Natural killer cell treated with Interleukin-12 subunit alpha and Interleukin-12 subunit beta and Interleukin-15 and Interleukin-18, amount 100 ng/mL, for 72 hours (primary cell): ENCODE measurements around the gene MCCD1. TPM values are rescaled to one million over a fixed set of nuclear protein-coding genes. Genes with fewer than 3 reads are reported as not detected.
A peak's percentile ranks its signal among the peaks of the same experiment; 100 is the strongest.

ENCODE experiments used
- ATAC-seq, 2 donors: fragments of 150-1000 bp; cut with Tn5 transposase in 1 of 2; sonication (Bioruptor Pico), chemical (Tn5 transposase) in 1 of 2; 2 replicates each; pipeline ENCODE4 v1.10.0; 2021
- DNase-seq: peaks from one replicate; pipeline ENCODE4 v3.0.0; 2022; ENCODE audit warnings: low spot score
- H3K27ac Mint-ChIP-seq, 2 donors: 1 replicate in 1 of 2; 2 replicates in 1 of 2; pipeline ENCODE4 v1.8.0; 2022; ENCODE audit warnings: mixed read lengths in 2 of 2, mild to moderate bottlenecking in 1 of 2, moderate library complexity in 1 of 2
- H3K27me3 Mint-ChIP-seq, 2 donors: 1 replicate in 1 of 2; 2 replicates in 1 of 2; pipeline ENCODE4 v1.8.0; 2022; ENCODE audit warnings: mixed read lengths in 2 of 2
- H3K36me3 Mint-ChIP-seq: one replicate; pipeline ENCODE4 v1.8.0; 2022; ENCODE audit warnings: mixed read lengths
- H3K4me1 Mint-ChIP-seq, 2 donors: 1 replicate in 1 of 2; 2 replicates in 1 of 2; pipeline ENCODE4 v1.8.0; 2022; ENCODE audit warnings: low read depth in 2 of 2, mixed read lengths in 2 of 2, mild to moderate bottlenecking in 1 of 2
- H3K4me3 Mint-ChIP-seq: one replicate; pipeline ENCODE4 v1.8.0; 2022; ENCODE audit warnings: mixed read lengths
- H3K9me3 Mint-ChIP-seq: 2 replicates; pipeline ENCODE4 v1.8.0; 2022; ENCODE audit warnings: mixed read lengths
- total RNA-seq, 2 donors: library from RNA; stranded (reverse); gene quantifications; one replicate each; pipeline ENCODE4 v1.2.3, GENCODE V29; 2022

Gene MCCD1
- total RNA-seq, 2 donors from 2014 or later = not detected

DNA sequence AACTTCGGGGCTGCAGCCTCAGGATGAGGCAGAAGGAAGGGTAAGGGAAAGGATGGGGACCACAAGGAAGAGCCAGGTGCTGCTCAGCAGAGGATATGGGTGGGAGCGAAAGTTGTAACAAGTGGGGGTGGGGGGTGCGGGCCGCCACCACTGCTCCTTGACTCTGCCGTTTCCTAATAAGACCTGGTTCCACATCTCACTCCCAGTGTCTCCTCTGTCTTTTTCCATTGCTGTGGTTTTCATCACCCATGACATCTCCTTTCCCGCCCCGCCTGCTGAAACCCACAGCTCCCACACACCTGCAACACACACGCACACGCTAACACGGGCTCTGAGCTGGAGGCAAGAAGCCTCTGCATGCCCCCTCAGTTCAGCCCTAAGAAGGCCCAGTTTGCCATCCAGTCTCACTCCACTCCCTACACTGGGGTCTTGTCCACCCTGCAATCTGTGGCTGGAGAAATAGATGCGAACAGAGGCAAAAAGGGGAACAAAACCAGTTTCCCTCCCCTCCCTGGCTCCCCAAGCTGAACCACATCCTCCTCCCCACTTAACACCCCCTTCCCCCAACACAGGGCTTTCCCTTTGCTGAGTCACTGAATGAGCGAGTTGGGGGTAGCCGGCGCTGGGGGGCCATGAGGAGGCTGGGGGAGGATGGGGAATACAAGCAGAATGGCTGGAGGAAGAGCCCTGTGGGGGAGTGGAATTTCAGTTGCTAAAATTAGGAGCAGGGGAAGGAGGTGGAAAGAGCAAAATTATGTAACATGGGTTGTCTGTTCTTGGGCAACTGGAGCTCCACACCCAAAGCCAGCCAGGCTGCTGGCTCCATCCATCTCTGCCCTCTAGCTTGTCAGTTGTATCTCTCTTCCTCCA lies 30.1 kb downstream of the MCCD1 start:
- DNase-seq (peak; percentile 92), ATAC-seq (peak; percentile 75 to 77)
- peaks cover 62 to 66% of the 10 kb centered on the region in 2 donors for H3K4me1 Mint-ChIP-seq
- no peaks in the 10 kb centered on the region for H3K27me3 Mint-ChIP-seq
- peak overlapping the region; percentile 94 to 95 for H3K27ac Mint-ChIP-seq
- peaks cover 16% of the 10 kb centered on the region for H3K36me3 Mint-ChIP-seq
- H3K4me3 Mint-ChIP-seq = peak overlapping the region; percentile 90
- peaks cover 3% of the 10 kb centered on the region for H3K9me3 Mint-ChIP-seq

- no peak for DNase-seq
- peaks cover 3% of the 10 kb centered on the region for H3K9me3 Mint-ChIP-seq
- no peaks in the 10 kb centered on the region for H3K27me3 Mint-ChIP-seq
- H3K4me3 Mint-ChIP-seq = peak overlapping the region; percentile 90
- H3K27ac Mint-ChIP-seq = peak overlapping the region; percentile 94 to 95
- peaks cover 62 to 63% of the 10 kb centered on the region in 2 donors for H3K4me1 Mint-ChIP-seq
- peaks cover 17% of the 10 kb centered on the region for H3K36me3 Mint-ChIP-seq
- peak; percentile 12 to 40 for ATAC-seq
Observed at GRCh38 chr6:31559606-31559957, 30.8 kb downstream of the MCCD1 start.

DNA sequence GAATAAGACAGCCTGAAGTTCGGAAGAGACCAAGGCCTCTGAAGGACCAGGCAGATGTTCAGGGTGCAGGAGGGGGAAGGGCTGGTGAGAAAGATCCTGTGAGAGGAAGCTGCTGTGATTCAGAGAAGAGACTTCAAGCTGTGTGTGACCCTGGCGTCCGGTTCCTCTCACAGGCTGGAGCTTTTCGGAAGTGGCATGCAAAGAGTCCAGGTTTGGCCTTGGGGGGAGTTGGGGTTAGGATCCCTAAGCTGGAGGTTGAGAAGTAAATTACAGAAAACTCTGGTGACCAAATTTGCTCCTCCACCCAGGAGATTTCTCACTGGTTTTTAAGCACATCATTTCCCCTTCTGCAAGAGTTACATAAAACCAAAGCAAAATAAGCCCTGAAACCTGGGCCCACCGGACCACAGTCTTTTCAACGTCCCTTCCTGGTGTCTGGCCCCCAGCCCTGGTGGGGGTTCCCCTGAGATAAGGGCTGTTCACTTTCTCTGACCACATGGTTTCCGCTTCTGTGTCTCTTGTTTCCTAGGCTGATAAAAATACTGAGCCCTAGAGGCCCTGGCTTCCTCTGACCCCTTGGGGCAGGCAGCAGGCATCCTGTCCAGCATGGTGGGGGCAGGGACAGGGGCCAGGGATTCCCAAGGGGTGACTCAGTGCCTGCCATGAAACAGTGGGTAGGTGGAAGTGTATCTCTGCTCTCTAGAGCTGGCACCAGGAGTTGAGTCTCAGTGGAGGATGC lies 31.4 kb downstream of the MCCD1 start:
- H3K27ac Mint-ChIP-seq = peak overlapping the region; percentile 94 to 95
- ATAC-seq (peak; percentile 83 to 86), DNase-seq (peak; percentile 94)
- H3K36me3 Mint-ChIP-seq = peaks cover 17% of the 10 kb centered on the region
- H3K4me3 Mint-ChIP-seq = peak overlapping the region; percentile 90
- H3K27me3 Mint-ChIP-seq = no peaks in the 10 kb centered on the region
- H3K4me1 Mint-ChIP-seq = peaks cover 65 to 66% of the 10 kb centered on the region in 2 donors
- peaks cover 3% of the 10 kb centered on the region for H3K9me3 Mint-ChIP-seq

- Mint-ChIP-seq H3K36me3 (peaks cover 17% of the 10 kb centered on the region), H3K4me1 (peaks cover 71% of the 10 kb centered on the region in 2 donors), H3K27ac (peak overlapping the region; percentile 94 to 95), H3K4me3 (peak overlapping the region; percentile 90), H3K9me3 (peaks cover 3% of the 10 kb centered on the region), H3K27me3 (no peaks in the 10 kb centered on the region)
- ATAC-seq = no peak
- DNase-seq = no peak
Observed at GRCh38 chr6:31560697-31561058, 31.9 kb downstream of the MCCD1 start.

DNA sequence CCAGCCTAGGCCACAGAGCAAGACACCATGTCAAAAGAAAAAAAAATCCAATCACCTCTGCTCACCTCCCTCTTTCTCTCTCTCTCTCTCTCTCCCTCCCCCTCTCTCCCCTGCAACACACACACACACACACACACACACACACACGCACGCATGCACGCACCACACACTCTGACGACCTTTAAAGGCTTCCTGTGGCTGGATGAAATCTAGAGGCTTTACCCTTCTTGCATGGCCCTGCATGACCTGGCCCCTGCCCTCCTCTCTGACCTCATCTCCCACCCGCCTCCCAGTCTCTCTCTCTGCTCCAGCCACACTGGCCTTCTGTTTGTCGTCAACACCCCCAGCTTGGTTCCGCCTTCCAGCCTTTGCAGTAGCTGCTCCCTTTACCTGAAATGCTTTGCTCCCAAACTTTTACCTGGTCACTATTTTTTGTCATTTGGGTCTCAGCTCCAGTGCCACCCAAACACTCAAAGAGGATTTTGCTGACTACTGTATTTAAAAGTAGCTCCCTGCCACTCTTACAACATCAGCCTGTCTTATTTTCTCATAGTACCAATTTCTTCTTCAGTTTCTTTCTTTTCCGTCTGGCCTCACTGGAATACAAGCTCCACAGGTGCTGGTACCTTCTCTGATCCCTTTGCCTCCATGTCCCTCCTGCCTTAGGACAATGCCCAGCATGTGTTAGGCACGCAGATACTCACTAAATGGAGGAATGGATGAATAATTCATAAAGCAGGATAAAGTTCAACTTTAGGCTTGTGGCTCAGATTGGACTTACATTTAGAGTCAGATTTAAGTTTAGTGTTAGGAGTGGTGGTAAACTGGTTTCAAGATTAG lies 39.0 kb downstream of the MCCD1 start:
- peaks cover 4% of the 10 kb centered on the region for H3K36me3 Mint-ChIP-seq
- peaks cover 65 to 76% of the 10 kb centered on the region in 2 donors for H3K4me1 Mint-ChIP-seq
- no peak for DNase-seq
- peak; percentile 28 to 52 for ATAC-seq
- H3K27me3 Mint-ChIP-seq = no peaks in the 10 kb centered on the region
- H3K4me3 Mint-ChIP-seq = peak overlapping the region; percentile 86
- no peaks in the 10 kb centered on the region for H3K9me3 Mint-ChIP-seq
- peak overlapping the region; percentile 87 to 88 for H3K27ac Mint-ChIP-seq

- DNase-seq (peak; percentile 88), ATAC-seq (peak; percentile 77 to 86)
- Mint-ChIP-seq H3K36me3 (peaks cover 4% of the 10 kb centered on the region), H3K4me1 (peaks cover 66 to 78% of the 10 kb centered on the region in 2 donors), H3K9me3 (no peaks in the 10 kb centered on the region), H3K4me3 (peak overlapping the region; percentile 86), H3K27ac (peak overlapping the region; percentile 87 to 88), H3K27me3 (no peaks in the 10 kb centered on the region)
Observed at GRCh38 chr6:31568537-31568961, 39.8 kb downstream of the MCCD1 start.

GRCh38 chr6:31569861-31570536 lies 41.2 kb downstream of the MCCD1 start:
- peak overlapping the region in 1 of 2 donors; percentile 88 for H3K27ac Mint-ChIP-seq
- DNase-seq (no peak), ATAC-seq (no peak)
- no peaks in the 10 kb centered on the region for H3K27me3 Mint-ChIP-seq
- H3K9me3 Mint-ChIP-seq = no peaks in the 10 kb centered on the region
- H3K4me1 Mint-ChIP-seq = peaks cover 70 to 79% of the 10 kb centered on the region in 2 donors
- H3K4me3 Mint-ChIP-seq = peak overlapping the region; percentile 69
- no peaks in the 10 kb centered on the region for H3K36me3 Mint-ChIP-seq

DNA sequence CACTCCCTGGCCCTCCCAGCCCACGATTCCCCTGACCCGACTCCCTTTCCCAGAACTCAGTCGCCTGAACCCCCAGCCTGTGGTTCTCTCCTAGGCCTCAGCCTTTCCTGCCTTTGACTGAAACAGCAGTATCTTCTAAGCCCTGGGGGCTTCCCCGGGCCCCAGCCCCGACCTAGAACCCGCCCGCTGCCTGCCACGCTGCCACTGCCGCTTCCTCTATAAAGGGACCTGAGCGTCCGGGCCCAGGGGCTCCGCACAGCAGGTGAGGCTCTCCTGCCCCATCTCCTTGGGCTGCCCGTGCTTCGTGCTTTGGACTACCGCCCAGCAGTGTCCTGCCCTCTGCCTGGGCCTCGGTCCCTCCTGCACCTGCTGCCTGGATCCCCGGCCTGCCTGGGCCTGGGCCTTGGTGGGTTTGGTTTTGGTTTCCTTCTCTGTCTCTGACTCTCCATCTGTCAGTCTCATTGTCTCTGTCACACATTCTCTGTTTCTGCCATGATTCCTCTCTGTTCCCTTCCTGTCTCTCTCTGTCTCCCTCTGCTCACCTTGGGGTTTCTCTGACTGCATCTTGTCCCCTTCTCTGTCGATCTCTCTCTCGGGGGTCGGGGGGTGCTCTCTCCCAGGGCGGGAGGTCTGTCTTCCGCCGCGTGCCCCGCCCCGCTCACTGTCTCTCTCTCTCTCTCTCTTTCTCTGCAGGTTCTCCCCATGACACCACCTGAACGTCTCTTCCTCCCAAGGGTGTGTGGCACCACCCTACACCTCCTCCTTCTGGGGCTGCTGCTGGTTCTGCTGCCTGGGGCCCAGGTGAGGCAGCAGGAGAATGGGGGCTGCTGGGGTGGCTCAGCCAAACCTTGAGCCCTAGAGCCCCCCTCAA lies 43.5 kb downstream of the MCCD1 start, which contains the start of gene LTA:
Gene LTA (plus strand): TSS at position 249 of the 871 bp plus-strand sequence. CDS start 454 bp downstream, at position 703.
- peaks cover 80 to 90% of the 10 kb centered on the region in 2 donors for H3K4me1 Mint-ChIP-seq
- peaks cover 16% of the 10 kb centered on the region for H3K36me3 Mint-ChIP-seq
- DNase-seq (peak; percentile 88), ATAC-seq (peak; percentile 64 to 67)
- no peaks in the 10 kb centered on the region for H3K9me3 Mint-ChIP-seq
- H3K4me3 Mint-ChIP-seq = peak within 1 kb of the TSS; percentile 96
- no peaks in the 10 kb centered on the region for H3K27me3 Mint-ChIP-seq
- H3K27ac Mint-ChIP-seq = peak within 1 kb of the TSS; percentile 88 to 92

DNA sequence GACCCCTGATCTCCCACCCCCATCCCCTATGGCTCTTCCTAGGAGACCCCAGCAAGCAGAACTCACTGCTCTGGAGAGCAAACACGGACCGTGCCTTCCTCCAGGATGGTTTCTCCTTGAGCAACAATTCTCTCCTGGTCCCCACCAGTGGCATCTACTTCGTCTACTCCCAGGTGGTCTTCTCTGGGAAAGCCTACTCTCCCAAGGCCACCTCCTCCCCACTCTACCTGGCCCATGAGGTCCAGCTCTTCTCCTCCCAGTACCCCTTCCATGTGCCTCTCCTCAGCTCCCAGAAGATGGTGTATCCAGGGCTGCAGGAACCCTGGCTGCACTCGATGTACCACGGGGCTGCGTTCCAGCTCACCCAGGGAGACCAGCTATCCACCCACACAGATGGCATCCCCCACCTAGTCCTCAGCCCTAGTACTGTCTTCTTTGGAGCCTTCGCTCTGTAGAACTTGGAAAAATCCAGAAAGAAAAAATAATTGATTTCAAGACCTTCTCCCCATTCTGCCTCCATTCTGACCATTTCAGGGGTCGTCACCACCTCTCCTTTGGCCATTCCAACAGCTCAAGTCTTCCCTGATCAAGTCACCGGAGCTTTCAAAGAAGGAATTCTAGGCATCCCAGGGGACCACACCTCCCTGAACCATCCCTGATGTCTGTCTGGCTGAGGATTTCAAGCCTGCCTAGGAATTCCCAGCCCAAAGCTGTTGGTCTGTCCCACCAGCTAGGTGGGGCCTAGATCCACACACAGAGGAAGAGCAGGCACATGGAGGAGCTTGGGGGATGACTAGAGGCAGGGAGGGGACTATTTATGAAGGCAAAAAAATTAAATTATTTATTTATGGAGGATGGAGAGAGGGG lies 44.7 kb downstream of the MCCD1 start:
- H3K36me3 Mint-ChIP-seq = peaks cover 21% of the 10 kb centered on the region
- ATAC-seq (no peak), DNase-seq (no peak)
- H3K27ac Mint-ChIP-seq = peak overlapping the region; percentile 88 to 92
- H3K27me3 Mint-ChIP-seq = no peaks in the 10 kb centered on the region
- H3K4me3 Mint-ChIP-seq = peak overlapping the region; percentile 96
- no peaks in the 10 kb centered on the region for H3K9me3 Mint-ChIP-seq
- peaks cover 72 to 83% of the 10 kb centered on the region in 2 donors for H3K4me1 Mint-ChIP-seq

DNA sequence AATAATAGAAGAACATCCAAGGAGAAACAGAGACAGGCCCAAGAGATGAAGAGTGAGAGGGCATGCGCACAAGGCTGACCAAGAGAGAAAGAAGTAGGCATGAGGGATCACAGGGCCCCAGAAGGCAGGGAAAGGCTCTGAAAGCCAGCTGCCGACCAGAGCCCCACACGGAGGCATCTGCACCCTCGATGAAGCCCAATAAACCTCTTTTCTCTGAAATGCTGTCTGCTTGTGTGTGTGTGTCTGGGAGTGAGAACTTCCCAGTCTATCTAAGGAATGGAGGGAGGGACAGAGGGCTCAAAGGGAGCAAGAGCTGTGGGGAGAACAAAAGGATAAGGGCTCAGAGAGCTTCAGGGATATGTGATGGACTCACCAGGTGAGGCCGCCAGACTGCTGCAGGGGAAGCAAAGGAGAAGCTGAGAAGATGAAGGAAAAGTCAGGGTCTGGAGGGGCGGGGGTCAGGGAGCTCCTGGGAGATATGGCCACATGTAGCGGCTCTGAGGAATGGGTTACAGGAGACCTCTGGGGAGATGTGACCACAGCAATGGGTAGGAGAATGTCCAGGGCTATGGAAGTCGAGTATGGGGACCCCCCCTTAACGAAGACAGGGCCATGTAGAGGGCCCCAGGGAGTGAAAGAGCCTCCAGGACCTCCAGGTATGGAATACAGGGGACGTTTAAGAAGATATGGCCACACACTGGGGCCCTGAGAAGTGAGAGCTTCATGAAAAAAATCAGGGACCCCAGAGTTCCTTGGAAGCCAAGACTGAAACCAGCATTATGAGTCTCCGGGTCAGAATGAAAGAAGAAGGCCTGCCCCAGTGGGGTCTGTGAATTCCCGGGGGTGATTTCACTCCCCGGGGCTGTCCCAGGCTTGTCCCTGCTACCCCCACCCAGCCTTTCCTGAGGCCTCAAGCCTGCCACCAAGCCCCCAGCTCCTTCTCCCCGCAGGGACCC lies 45.6 kb downstream of the MCCD1 start:
- Mint-ChIP-seq H3K36me3 (peaks cover 22% of the 10 kb centered on the region), H3K4me3 (peak overlapping the region; percentile 96), H3K9me3 (no peaks in the 10 kb centered on the region), H3K27ac (peak overlapping the region; percentile 88 to 92), H3K27me3 (no peaks in the 10 kb centered on the region), H3K4me1 (peaks cover 72 to 83% of the 10 kb centered on the region in 2 donors)
- ATAC-seq (peak in 1 of 2 donors; percentile 2), DNase-seq (peak; percentile 79)
